Fibroblast of the conjunctiva (primary cell): ENCODE measurements around the gene BNIP1.
"Not testable (repeated sequence)": the region's sequence is repeated elsewhere in the genome, so short reads cannot be mapped to it uniquely, and the experiment has no call there.

Experiments used
- DNase-seq: peaks from one replicate; pipeline ENCODE4 v3.0.0-alpha.2; 2010; ENCODE audit warnings: low read depth

The BNIP1 gene

GRCh38 chr5:173144200-173145176 lies at the start of gene BNIP1:
Gene BNIP1, plus strand, starts transcription at chr5:173144531. Its CDS starts 15 bp downstream, at chr5:173144546.
- peak; percentile 77 for DNase-seq

DNA sequence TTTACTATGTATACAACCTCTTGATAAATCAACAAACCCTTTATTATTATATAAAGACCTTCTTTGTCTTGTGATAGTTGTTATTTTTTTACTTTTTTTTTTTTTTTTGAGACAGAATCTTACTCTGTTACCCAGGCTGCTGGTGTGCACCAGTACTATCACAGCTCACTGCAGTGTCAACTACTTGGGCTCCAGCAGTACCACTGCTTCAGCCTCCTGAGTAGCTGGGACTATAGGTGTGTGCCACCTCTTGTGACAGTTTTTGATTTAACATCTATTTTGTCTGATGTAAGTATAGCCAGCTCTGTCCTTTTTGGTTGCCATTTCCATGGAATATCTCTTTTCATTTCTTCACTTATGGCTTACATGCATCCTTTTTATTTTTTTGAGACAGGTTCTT lies 45.5 kb upstream of the BNIP1 start:
- DNase-seq: no peak

DNA sequence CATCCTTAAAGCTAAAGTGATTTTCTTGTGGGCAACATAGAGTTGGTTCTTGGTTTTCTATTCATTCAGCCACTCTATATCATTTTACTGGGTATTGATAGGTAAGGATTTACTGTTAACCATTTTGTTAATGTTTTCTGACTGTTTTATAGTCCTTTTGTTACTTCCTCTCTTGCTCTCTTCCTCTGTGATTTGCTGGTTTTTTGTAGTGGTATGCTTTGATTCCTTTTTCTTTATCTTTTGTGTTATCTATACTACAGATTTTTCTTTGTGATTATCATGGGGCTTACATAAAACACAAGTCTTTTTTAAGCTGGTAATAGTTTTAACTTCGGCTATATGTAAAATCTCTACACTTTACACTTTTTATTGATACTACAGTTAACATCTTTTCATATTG lies 44.9 kb upstream of the BNIP1 start:
- DNase-seq: no peak

DNA sequence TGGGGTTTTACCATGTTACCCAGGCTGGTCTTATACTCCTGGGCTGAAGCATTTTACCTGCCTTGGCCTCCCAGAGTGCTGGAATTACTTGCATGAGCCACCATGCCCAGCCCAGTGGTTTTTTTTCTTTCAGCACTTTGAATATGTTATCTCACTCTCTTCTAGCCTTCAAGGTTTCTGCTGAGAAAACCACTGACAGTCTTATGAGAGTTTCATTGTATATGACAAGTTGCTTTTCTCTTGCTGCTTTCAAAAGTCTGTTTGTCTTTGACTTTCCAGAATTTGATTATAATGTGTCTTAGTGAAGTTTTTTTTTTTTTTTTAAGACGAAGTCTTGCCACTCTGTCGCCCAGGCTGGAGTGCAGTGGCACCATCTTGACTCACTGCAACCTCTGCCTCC lies 43.1 kb upstream of the BNIP1 start:
- no peak for DNase-seq

GRCh38 chr5:173103411-173103810 lies 40.9 kb upstream of the BNIP1 start:
- DNase-seq: no peak

DNA sequence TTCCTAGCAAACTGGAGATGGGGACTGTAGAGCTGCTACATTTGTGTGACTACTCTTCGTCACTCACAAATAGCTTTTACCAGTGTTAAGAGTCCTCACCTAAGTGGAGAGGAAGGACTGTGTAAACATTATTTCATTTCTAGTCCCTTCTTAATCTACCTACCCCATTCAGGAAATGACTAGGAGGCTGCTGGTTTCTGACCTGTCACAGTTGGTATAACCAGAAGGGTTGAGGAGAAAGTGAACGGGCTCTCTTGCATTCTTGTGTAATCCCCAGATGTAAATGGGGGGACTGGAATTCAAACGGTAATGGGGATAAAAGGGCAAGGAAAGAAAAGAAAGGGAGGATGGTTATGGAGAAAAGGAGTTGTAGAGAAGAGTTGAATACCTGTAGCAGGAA lies 35.4 kb upstream of the BNIP1 start:
- DNase-seq: no peak

- DNase-seq: no peak
These were observed 29.8 kb upstream of the BNIP1 start for GRCh38 chr5:173114536-173114935.

GRCh38 chr5:173119719-173120118 lies 24.6 kb upstream of the BNIP1 start:
- DNase-seq: no peak

DNA sequence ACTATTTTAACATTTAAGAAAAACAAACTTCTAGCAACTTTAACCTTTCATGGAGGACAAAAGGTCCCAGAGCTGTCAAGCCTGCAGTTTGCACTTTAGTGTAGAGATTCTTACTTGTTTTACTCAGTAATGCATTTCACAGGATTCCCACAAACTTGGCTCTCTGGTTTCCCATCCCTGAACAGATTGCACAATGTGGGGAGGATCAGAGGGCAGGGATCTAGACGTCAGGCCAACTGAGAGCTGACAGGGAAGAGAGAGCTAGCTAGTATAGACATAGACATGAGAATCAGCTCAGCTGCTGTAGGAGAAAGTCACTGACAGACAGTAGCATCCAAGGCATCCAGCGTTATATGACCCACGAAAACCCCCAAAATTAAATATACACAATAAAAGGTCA lies 20.9 kb upstream of the BNIP1 start:
- DNase-seq: peak; percentile 4

- DNase-seq: not testable (repeated sequence)
These were observed 12.2 kb upstream of the BNIP1 start for GRCh38 chr5:173132166-173132565.

- DNase-seq: no peak
These were observed 5.6 kb upstream of the BNIP1 start for GRCh38 chr5:173138707-173139106.

GRCh38 chr5:173139631-173140030 lies 4.7 kb upstream of the BNIP1 start:
- no peak for DNase-seq

DNA sequence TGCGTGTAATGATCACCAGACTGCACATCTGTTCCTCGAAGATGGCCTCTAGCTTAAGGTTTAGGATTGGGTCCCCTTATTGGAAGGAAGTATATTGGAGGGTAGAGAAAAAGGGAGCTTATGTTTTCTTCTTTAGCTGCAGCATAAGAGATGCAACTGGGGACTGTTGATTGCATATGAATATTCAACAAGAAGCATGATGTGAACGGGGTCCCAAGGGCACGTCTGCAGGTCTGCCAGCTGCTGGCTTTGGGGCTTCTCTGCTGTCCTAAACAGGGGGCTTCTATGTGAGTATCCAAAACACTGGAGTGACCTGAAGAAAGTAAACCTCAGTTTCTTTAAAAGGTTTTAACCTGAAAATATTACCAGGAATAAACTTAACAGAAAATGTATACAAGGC lies 3.6 kb upstream of the BNIP1 start:
- DNase-seq: no peak

DNA sequence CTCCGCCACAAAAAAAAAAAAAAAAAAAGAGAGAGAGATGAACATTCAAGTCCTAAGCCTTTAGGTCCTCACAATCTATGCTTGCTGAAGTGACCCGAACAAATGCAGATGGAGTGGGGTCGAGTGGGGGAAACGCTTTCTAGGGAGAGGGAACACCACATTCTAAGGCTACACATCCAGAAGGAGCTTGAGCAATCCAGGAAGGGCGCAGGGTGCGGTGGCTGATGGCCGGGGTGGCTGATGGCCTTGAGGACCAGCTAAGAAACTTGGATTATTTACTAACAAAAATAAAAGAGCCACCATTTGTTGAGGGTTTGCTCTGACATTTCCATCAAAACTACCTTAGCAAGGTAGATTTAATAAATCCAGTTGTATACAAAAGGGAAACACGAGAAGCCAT lies 764 bp upstream of the BNIP1 start:
- no peak for DNase-seq

GRCh38 chr5:173148354-173148753 lies 4.0 kb downstream of the BNIP1 start:
- DNase-seq: no peak

DNA sequence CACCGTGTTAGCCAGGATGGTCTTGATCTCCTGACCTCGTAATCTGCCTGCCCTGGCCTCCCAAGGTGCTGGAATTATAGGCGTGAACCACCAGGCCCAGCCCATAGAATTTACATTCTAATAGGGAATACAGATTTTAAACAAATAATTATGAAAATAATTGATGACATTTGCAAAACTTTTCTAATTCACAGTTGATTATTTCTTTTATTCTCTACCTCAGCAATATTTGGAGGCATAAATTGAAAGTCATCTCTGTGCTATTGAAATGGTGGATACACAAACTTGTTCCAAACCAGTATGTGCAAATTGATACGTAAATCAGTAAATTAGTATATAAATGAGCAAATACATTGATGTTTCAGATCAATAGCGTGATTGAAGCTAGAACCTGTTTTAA lies 8.2 kb downstream of the BNIP1 start:
- DNase-seq: no peak

DNA sequence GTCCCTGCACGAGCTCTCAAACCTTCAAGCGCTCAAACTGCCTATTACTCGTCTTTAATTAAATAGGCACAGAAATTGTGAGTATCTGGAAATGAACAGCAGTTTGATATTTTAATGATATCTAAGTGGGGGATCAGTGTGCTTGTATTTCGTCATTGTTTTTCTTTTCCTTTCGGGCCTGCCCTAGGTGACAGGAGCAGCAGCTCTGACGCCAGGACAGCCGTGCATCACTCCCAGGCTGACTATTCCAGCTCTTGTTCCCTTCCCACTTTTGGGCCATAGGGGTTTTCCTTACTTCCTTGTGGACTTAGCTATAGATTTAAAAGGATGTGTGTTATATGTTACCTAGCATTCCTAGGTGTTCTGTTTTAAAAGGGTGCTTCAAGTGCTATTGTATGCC lies 9.5 kb downstream of the BNIP1 start:
- DNase-seq: no peak

DNA sequence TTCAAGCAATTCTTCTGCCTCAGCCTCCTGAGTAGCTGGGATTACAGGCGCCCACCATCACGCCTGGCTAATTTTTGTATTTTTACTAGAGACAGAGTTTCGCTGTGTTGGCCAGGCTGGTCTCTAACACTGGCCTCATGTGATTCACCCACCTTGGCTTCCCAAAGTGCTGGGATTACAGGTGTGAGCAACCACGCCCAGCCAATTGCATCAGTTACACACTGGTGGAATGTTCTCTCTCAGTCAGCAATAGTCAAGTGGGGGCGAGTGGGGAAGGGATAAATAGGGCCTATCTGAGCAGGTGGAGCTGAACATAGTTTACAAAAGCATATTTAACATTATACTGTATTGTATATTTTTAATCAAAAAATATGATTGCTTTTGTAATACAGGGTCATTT lies 10.3 kb downstream of the BNIP1 start:
- not testable (repeated sequence) for DNase-seq

DNA sequence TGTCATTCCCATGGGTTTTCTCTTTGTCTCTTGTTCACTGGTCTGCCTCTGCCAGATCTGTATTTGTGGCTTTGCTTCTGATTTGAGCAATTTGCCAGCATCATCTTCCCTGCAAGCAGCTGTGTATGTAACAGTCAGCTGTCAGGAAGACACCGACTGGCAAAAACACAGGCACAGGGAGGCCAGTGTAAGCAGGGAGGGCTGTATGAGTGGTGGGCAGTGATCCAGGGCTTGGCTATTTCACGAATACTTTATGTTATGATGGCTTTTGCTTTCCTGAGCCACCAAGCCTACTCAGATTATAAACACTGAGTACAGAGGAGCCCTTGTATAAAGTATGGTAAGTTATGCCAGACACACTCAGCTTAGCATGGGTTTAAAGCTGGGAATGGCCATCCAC lies 11.6 kb downstream of the BNIP1 start:
- no peak for DNase-seq

DNA sequence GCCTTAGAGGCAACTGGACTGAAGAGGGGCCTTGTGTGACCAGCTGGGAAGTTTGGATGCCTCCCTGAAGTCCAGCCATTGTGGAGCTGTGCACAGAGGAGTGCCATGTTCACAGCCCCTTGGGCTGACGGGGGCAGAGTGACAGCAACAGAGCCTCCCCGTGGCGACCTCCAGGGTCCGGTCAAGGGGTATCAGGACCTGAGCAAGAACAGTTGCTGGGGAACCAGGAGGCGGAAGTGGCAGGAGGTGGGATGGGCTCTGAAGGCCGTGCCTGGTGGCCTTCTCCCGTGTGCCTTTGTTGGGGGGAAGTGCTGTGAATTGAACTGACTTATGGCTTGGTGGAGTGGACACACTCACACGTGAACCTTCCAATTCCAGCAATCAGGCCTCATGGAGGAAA lies 14.0 kb downstream of the BNIP1 start:
- no peak for DNase-seq

GRCh38 chr5:173159256-173159655 lies 14.9 kb downstream of the BNIP1 start:
- DNase-seq: no peak

DNA sequence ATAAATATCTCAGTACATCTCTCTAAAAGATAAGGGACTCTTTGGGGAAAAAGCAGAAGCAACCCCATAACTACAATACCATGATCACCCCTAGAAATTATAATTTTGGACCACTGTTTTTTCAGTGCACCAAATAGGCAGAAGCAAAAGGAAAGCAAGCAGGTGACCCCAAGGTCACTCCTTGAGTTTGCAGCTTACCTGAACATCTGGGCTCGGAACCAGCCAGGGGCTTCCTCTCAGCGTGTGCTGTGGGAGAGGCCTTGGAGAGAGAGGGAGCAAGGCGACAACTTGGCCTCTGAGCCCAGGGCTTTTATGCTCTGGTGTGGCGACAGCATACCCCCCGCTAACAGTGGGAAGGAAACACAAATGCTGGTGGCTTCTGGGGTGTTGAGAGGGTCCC lies 16.8 kb downstream of the BNIP1 start:
- no peak for DNase-seq

DNA sequence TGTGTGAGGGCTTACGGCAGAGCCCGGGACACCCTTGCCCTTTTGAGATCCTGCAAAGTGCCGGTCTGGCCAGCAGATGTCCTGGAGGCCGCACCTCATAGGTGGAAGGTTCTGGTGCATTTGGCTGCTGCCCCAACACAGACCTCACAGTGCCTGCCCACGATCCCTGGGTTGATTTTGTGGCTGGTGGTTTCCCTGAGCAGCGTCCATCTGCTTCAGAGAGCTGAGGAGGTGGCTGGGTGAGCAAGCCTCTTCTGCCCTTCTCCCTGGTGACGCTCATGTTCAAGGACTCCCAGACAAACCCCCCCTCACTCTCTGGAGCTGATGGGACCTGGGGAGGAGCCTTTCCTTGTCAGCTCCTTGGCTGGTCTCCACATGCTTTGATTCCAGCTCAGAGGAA lies 18.9 kb downstream of the BNIP1 start:
- no peak for DNase-seq
